HG02588 (cell line): ENCODE data around the gene CORO2B.

Source experiments
- ATAC-seq: cut with Tn5 transposase; IDR thresholded peaks from one replicate; pipeline ENCODE4 v1.9.1; 2021; ENCODE audit warnings: mild to moderate bottlenecking, moderate library complexity; ENCODE audit not compliant: unreplicated experiment

The CORO2B gene

GRCh38 chr15:68696414-68697363 is 117.9 kb downstream of the CORO2B start:
- ATAC-seq: no peak

GRCh38 chr15:68697711-68698690 is 119.2 kb downstream of the CORO2B start:
- no peak for ATAC-seq

DNA sequence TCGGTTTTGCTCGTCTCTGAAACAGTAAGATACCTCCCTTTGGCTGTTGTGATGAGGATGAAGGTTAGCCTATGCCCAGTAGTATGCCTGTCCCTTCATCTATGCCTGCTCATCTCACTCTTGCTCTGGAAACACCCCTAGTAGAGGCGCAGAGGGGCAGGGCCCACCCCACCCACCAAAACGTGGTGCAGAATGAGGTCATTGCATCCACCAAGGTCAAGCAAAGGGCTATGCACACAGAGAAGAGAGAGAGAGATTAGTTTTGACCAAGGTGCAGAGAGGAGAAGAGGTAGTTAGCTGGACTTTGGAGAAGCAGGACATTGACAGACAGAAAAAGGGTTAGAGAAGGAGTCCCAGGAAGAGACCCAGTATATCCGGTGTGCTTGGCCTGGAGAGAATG is 119.9 kb downstream of the CORO2B start:
- no peak for ATAC-seq

DNA sequence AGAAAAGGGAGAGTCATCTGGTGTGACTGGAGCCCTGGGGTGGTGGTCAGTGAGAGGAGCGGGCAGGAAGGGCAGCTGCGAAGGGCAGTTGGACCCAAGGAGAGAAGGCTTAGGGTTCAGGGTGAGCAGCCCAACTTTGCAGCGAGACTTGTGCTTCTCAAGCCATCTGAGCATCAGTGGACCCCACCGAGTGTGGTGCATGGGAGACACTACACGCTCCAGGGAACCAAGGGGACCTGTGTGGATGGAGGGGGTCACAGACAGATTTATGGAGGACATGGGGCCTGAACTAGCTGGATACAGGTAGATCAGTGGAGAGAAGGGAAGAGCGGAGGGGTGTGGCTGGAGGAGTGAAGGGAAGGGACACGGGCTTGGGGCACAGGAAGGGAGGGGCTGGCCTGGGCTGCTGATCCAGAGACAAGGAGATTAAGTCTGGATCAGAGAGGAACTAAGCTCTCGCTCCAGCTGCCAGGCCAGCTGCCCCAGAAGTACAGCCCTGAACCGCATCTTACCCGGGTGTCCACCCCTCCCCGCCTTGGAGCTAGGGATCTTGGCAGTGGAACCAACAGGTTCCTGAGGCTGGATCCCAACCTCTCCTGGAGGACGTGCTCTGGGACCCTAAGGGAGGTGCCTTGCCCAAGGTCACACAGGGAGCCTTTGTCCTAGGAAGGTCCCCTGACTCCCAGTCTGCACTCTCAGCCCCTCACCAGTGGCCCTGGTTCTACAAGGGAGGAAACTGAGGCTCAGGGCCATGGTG is 120.5 kb downstream of the CORO2B start:
- no peak for ATAC-seq

DNA sequence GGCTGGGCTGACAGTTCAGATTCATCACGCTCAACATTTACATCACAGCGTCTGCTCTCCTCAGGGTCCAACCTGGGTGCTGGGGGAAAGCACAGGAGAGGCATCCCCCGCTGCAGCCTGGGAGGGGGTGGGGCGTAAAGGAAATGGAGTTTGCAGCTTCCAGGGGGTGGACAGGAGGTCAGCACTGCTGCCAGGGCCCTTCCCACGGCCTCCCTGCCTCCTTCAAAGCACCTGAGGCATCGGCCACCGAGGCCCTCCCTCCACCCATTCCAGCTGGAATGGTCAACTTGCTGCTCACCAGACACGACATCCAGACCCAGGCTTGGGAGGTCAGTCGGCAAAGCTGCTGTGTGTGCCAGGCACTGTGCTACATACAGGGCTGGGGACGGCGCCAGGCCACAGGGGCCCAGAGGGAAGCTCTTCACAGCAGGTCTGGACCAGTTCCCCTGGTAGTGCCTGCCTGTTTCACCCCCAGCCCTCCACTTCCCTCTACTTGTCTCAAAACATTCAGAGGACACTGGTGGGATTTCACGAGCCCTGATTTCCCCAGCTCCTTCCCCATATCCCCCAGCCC is 121.2 kb downstream of the CORO2B start:
- no peak for ATAC-seq

DNA sequence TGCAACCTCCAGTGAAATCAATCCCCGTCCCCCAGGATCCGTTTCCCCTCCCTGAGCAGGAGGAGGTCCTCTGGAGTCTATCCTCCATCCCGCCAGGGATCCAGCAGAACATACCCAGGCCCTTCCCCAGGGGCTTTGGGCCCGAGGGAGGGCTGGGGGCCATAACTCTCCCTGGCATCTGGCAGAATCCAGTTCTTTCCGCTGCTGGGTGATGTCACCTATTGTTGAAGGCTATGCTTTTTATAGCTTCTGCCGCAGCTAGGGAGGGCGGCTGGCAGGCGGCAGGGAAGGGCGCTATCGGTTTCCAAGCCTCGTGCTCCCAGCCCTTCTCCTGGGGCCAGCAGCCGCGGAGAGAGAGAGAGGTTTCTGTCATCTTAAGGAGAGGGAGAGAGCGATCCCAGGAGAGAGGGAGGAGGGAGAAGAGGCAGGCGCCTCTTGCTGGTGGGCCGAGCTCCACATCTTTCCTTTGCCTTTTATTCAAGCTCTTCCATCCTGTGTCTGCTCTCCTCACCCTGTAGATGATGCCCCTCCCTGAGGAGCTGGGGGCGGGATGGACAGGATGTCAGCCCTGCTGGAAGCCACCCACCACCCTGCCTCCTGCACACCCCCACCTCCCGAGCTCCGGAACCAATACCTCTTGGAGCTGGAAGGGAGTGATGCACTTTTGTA is 121.8 kb downstream of the CORO2B start:
- no peak for ATAC-seq

GRCh38 chr15:68701886-68702285 is 123.1 kb downstream of the CORO2B start:
- ATAC-seq: no peak

GRCh38 chr15:68704496-68705021 is 125.8 kb downstream of the CORO2B start:
- no peak for ATAC-seq

- ATAC-seq: no peak
Measured at GRCh38 chr15:68706256-68706655, 127.5 kb downstream of the CORO2B start.

- no peak for ATAC-seq
Measured at GRCh38 chr15:68706931-68707330, 128.1 kb downstream of the CORO2B start.

GRCh38 chr15:68707386-68707785 is 128.6 kb downstream of the CORO2B start:
- no peak for ATAC-seq

GRCh38 chr15:68709876-68710275 is 131.1 kb downstream of the CORO2B start:
- no peak for ATAC-seq

- ATAC-seq: no peak
Measured at GRCh38 chr15:68710536-68710935, 131.7 kb downstream of the CORO2B start.

GRCh38 chr15:68711406-68711805 is 132.6 kb downstream of the CORO2B start:
- ATAC-seq: no peak

GRCh38 chr15:68712886-68713285 is 134.1 kb downstream of the CORO2B start:
- no peak for ATAC-seq

DNA sequence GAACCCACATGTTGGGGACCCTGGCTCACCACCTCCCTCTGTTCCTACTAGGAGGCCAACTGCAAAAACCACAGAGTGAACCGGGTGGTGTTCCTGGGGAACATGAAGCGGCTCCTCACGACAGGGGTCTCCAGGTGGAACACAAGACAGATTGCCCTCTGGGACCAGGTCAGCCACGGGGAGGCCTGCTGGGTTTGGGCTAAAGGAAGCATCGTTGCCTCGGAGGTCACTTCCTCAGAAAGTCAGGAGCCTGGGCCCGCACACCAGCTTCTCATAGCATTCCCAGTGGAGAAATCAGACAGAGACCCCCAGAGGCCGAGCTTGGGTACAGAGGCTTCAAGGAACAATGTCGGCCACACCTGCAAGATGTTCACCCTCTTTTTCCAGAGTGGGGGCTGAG is 135.1 kb downstream of the CORO2B start:
- no peak for ATAC-seq

- no peak for ATAC-seq
Measured at GRCh38 chr15:68715111-68715510, 136.3 kb downstream of the CORO2B start.

DNA sequence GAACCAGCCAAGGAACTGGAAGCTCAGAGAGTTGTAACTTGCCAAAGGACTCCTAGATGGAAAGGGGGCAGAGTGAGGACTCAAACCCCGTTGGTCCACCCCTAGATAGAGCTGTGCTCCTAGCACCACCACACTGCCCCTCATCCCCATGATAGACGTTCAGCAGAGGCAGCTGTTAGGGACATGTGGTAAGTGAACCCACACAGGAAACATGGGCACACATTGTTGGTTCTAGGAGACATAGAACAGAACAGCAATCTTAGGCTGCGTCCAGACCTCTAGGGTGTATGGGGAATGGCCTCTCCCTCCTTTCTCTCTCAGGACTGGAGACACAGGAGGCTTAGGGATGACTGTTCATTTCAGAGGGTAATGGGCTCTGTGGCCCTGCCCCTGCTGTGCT is 139.2 kb downstream of the CORO2B start:
- ATAC-seq: no peak

- ATAC-seq: no peak
Measured at GRCh38 chr15:68718468-68718867, 139.7 kb downstream of the CORO2B start.

DNA sequence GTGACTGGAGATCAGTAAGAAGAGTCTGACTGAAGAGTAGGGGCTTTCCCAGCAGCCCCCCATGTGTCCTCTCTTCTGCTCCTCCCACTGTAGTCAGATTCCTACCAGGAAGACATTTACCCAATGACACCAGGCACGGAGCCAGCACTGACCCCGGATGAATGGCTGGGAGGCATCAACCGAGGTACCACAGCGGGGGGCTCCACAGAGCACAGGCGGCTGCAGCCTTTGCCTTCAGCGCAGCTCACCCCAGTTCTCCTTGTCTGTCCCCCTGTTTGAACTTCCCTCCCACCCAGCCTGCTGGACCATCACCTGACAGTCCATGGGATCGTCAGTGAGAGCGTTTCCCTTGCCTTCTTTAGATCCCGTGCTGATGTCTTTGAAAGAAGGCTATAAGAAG is 140.3 kb downstream of the CORO2B start:
- no peak for ATAC-seq
